ENCODE data around the gene NUP160. TPM values are rescaled to one million over a fixed set of nuclear protein-coding genes. Genes with fewer than 3 reads are reported as not detected.
A peak's percentile ranks its signal among the peaks of the same experiment; 100 is the strongest.

NUP160 gene
- total and polyA plus RNA-seq, 10 of the 15 experiments (the other 5 are each of a cell fraction or from before 2014, with no cell fraction given) = 24.0 to 87.6 (median 54.6) TPM

- SMC1A ChIA-PET (ENCODE audit: uncharacterized antibody, unreplicated experiment) = no interaction called here
- peak overlapping the region; percentile 65 for H3K4me2 ChIP-seq (ENCODE audit: control insufficient read depth, insufficient read depth)
- H3K9ac ChIP-seq (ENCODE audit: control insufficient read depth, insufficient read depth, low read length) = no peak overlapping the region; the same call in 1 of the 2 replicates
Observed at GRCh38 chr11:47863189-47863897, 15.2 kb upstream of the NUP160 start.

More at GRCh38 chr11:47863189-47863897, 15.2 kb upstream of the NUP160 start:
- ATAC-seq = peak; percentile 84
- peak overlapping the region; percentile 27; the same call in 1 of the 2 replicates for H3K4me3 ChIP-seq
- in situ Hi-C loops (cut with MboI) = no loop called here
- H3K27me3 ChIP-seq (replicated peaks in 1 of 2; ENCODE audit: control insufficient read depth in 2 of 2, insufficient read depth in 2 of 2, low read length in 1 of 2) = no peaks in the 10 kb centered on the region
- intact Hi-C loops (cut with micrococcal nuclease; ENCODE audit: unreplicated experiment) = no loop called here
- WGBS (ENCODE audit: insufficient coverage, insufficient replicate concordance, low lambda C conversion rate, missing lambda C conversion rate) = 2% methylated on average over 4 of the region's 4 CpGs
- H4K20me1 ChIP-seq (ENCODE audit: control insufficient read depth, insufficient read depth) = no peaks in the 10 kb centered on the region
- H3K4me1 ChIP-seq (ENCODE audit: control insufficient read depth, insufficient read depth, low read length) = peaks cover 46% of the 10 kb centered on the region
- no peak for FAIRE-seq
- H2AFZ ChIP-seq (ENCODE audit: control insufficient read depth, low read depth, low read length) = no peak overlapping the region; the same call in 1 of the 2 replicates
- ChIA-PET CTCF (interaction anchor here (2.1 kb wide), 1 partner anchor 10 kb away, joined by 10 read pairs; no protein-coding TSS in a partner anchor), RAD21 (ENCODE audit: unreplicated experiment) (no interaction called here), POLR2A (no interaction called here)
- H3K27ac ChIP-seq (ENCODE audit: control insufficient read depth, insufficient read depth) = peak overlapping the region; percentile 67
- no peak for DNase-seq (ENCODE audit: low read depth, low spot score)
- H3K9me3 ChIP-seq (replicated peaks; ENCODE audit: control insufficient read depth, insufficient read depth, low read length) = no peaks in the 10 kb centered on the region
- H3K36me3 ChIP-seq (ENCODE audit: control insufficient read depth in 2 of 2, insufficient read depth in 2 of 2, low read length in 1 of 2) = no peaks in the 10 kb centered on the region
- TF ChIP-seq NR2F1 (conservative IDR thresholded peaks at IDR 0.05) = no peak
- TF ChIP-seq IKZF2 (IDR thresholded peaks at IDR 0.05) = peak; percentile 39 to 53; a peak in 2 of 4 replicates
- TF ChIP-seq IRF4 (IDR thresholded peaks at IDR 0.05; ENCODE audit: low read depth, low read length) = no peak
- peak; percentile 55 for TF ChIP-seq EED (IDR thresholded peaks at IDR 0.05; ENCODE audit: low read depth)
- peak; percentile 70 for TF ChIP-seq NFIC (IDR thresholded peaks at IDR 0.05; ENCODE audit: low read depth, low read length)
- no peak for TF ChIP-seq YBX1 (IDR thresholded peaks at IDR 0.05)
- TF ChIP-seq TARDBP (IDR thresholded peaks at IDR 0.05; ENCODE audit: borderline replicate concordance) = no peak
- TF ChIP-seq MEF2A (IDR thresholded peaks at IDR 0.05; ENCODE audit: insufficient read depth, low read depth, low read length) = 0 out of 2 replicates have a peak, but pooled peaks have one; percentile 25
- peak; percentile 32; the same call in 1 of the 2 replicates for TF ChIP-seq ATF2 (IDR thresholded peaks at IDR 0.05; ENCODE audit: low read length)
- no peak for TF ChIP-seq NFYA (IDR thresholded peaks at IDR 0.05; ENCODE audit: borderline replicate concordance, low read depth, low read length)
- TF ChIP-seq RUNX3 (IDR thresholded peaks at IDR 0.05; ENCODE audit: low read length) = peak; percentile 90
- TF ChIP-seq FOXM1 (IDR thresholded peaks at IDR 0.05; ENCODE audit: low read depth, low read length) = peak; percentile 51; the same call in 1 of the 2 replicates
- TF ChIP-seq MTA3 (IDR thresholded peaks at IDR 0.05; ENCODE audit: borderline replicate concordance, low read length) = no peak
- no peak for TF ChIP-seq CHD4 (IDR thresholded peaks at IDR 0.05)
- BruUV-seq (replicated peaks) = no TSS peak
- no peaks in the 10 kb centered on the region for H3K79me2 ChIP-seq (ENCODE audit: control insufficient read depth, insufficient read depth, low read length)

Measured in GM12878 (cell line).